H9 (cell line): ENCODE data around the gene RHOU. TPM values are rescaled to one million over a fixed set of nuclear protein-coding genes. Genes with fewer than 3 reads are reported as not detected.
A peak's percentile ranks its signal among the peaks of the same experiment; 100 is the strongest.

Experiments used
- DNase-seq: peaks from one replicate; pipeline ENCODE4 v3.0.0-alpha.2; 2017
- H2AFZ ChIP-seq: one replicate; pipeline ENCODE4 v1.6.1; 2013; ENCODE audit warnings: mild to moderate bottlenecking, low read length, control low read depth, moderate library complexity
- H2AK5ac ChIP-seq: 2 replicates; pipeline ENCODE4 v1.6.1; 2013; ENCODE audit warnings: low read length, control low read depth, mixed read lengths; ENCODE audit not compliant: insufficient read length
- H2BK120ac ChIP-seq: one replicate; pipeline ENCODE4 v1.6.1; 2013; ENCODE audit warnings: low read depth, mild to moderate bottlenecking, low read length, control low read depth, inconsistent platforms; ENCODE audit not compliant: poor library complexity, severe bottlenecking
- H2BK12ac ChIP-seq: 2 replicates; pipeline ENCODE4 v1.6.1; 2013; ENCODE audit warnings: low read length, control low read depth, mixed read lengths, low read depth; ENCODE audit not compliant: insufficient read length
- H2BK15ac ChIP-seq: 2 replicates; pipeline ENCODE4 v1.6.1; 2013; ENCODE audit warnings: low read depth, low read length, control low read depth
- H2BK20ac ChIP-seq: one replicate; pipeline ENCODE4 v1.6.1; 2013; ENCODE audit warnings: low read depth, mild to moderate bottlenecking, low read length, control low read depth, inconsistent platforms; ENCODE audit not compliant: poor library complexity, severe bottlenecking
- H2BK5ac ChIP-seq: 2 replicates; pipeline ENCODE4 v1.6.1; 2013; ENCODE audit warnings: low read length, control low read depth, mixed read lengths; ENCODE audit not compliant: insufficient read length
- H3K14ac ChIP-seq: 2 replicates; pipeline ENCODE4 v1.6.1; 2013; ENCODE audit warnings: low read length, control low read depth; ENCODE audit not compliant: insufficient read depth
- H3K18ac ChIP-seq: 2 replicates; pipeline ENCODE4 v1.6.1; 2013; ENCODE audit warnings: low read depth, mild to moderate bottlenecking, mixed read lengths, low read length, control low read depth; ENCODE audit not compliant: insufficient read length
- H3K23ac ChIP-seq: 2 replicates; pipeline ENCODE4 v1.6.1; 2013; ENCODE audit warnings: low read length, control low read depth, mixed read lengths, low read depth; ENCODE audit not compliant: insufficient read length
- H3K23me2 ChIP-seq: 2 replicates; pipeline ENCODE4 v1.6.1; 2013; ENCODE audit warnings: low read depth, mild to moderate bottlenecking, mixed read lengths, low read length, control low read depth; ENCODE audit not compliant: insufficient read length, poor library complexity, severe bottlenecking
- H3K27ac ChIP-seq: 2 replicates; pipeline ENCODE4 v1.5.1; 2013; ENCODE audit warnings: low read length, control low read depth, mixed read lengths, low read depth; ENCODE audit not compliant: insufficient read length
- H3K27me3 ChIP-seq: 2 replicates; pipeline ENCODE4 v1.6.1; 2013; ENCODE audit warnings: low read length, control low read depth, inconsistent platforms; ENCODE audit not compliant: insufficient read depth
- H3K4ac ChIP-seq: 2 replicates; pipeline ENCODE4 v1.6.1; 2013; ENCODE audit warnings: low read depth, mild to moderate bottlenecking, control low read depth, inconsistent platforms, low read length, moderate library complexity
- H3K4me1 ChIP-seq: 2 replicates; pipeline ENCODE4 v1.6.1; 2013; ENCODE audit warnings: low read length, control low read depth, inconsistent platforms; ENCODE audit not compliant: insufficient read depth
- H3K4me2 ChIP-seq: 2 replicates; pipeline ENCODE4 v1.6.1; 2013; ENCODE audit warnings: low read length, control low read depth, mixed read lengths; ENCODE audit not compliant: insufficient read length, insufficient read depth
- H3K56ac ChIP-seq: 2 replicates; pipeline ENCODE4 v1.6.1; 2013; ENCODE audit warnings: low read depth, mild to moderate bottlenecking, mixed read lengths, low read length, control low read depth; ENCODE audit not compliant: insufficient read length
- H3K79me1 ChIP-seq: 2 replicates; pipeline ENCODE4 v1.6.1; 2013; ENCODE audit warnings: low read depth, mild to moderate bottlenecking, moderate library complexity, low read length, control low read depth, inconsistent platforms; ENCODE audit not compliant: insufficient read depth, poor library complexity, severe bottlenecking
- H3K79me2 ChIP-seq: 2 replicates; pipeline ENCODE4 v1.6.1; 2013; ENCODE audit warnings: low read length, control low read depth, inconsistent platforms; ENCODE audit not compliant: insufficient read depth
- H3K9ac ChIP-seq: 2 replicates; pipeline ENCODE4 v1.6.1; 2013; ENCODE audit warnings: low read length, control low read depth, mixed read lengths; ENCODE audit not compliant: insufficient read length; ENCODE audit errors: extremely low read depth
- H3K9me3 ChIP-seq: one replicate; pipeline ENCODE4 v1.6.1; 2013; ENCODE audit warnings: low read depth, low read length, inconsistent platforms; ENCODE audit not compliant: control insufficient read depth
- H3T11ph ChIP-seq: one replicate; pipeline ENCODE4 v1.6.1; 2013; ENCODE audit warnings: mild to moderate bottlenecking, low read length, control low read depth, inconsistent platforms
- H4K20me1 ChIP-seq: one replicate; pipeline ENCODE4 v1.6.1; 2013; ENCODE audit not compliant: control insufficient read depth, insufficient read length, insufficient read depth
- H4K5ac ChIP-seq: 2 replicates; pipeline ENCODE4 v1.6.1; 2013; ENCODE audit warnings: low read depth, mild to moderate bottlenecking, mixed read lengths, low read length, control low read depth; ENCODE audit not compliant: insufficient read length
- H4K8ac ChIP-seq: replicated peaks from 2 replicates; pipeline ENCODE4 v1.6.1; 2013; ENCODE audit warnings: low read length, control low read depth, mixed read lengths, low read depth; ENCODE audit not compliant: insufficient read length
- H4K91ac ChIP-seq: 2 replicates; pipeline ENCODE4 v1.6.1; 2013; ENCODE audit warnings: low read depth, mild to moderate bottlenecking, moderate library complexity, mixed read lengths, low read length, control low read depth; ENCODE audit not compliant: insufficient read length
- H3K27ac Mint-ChIP-seq, 3 experiments: 2 replicates in 2 of 3; 3 replicates in 1 of 3; pipeline ENCODE4 v1.8.0; 2020 to 2021; ENCODE audit warnings: mixed read lengths in 3 of 3, mild to moderate bottlenecking in 1 of 3, moderate library complexity in 1 of 3
- H3K27me3 Mint-ChIP-seq: 2 replicates; pipeline ENCODE4 v1.8.0; 2021; ENCODE audit warnings: low read depth, mild to moderate bottlenecking, moderate library complexity, mixed read lengths
- H3K36me3 Mint-ChIP-seq, 3 experiments: 2 replicates in 2 of 3; 3 replicates in 1 of 3; pipeline ENCODE4 v1.8.0; 2020 to 2021; ENCODE audit warnings: low read depth in 3 of 3, mixed read lengths in 3 of 3; ENCODE audit not compliant: insufficient read depth in 1 of 3
- H3K4me1 Mint-ChIP-seq, 2 experiments: 2 replicates each; pipeline ENCODE4 v1.8.0; 2020; ENCODE audit warnings: mixed read lengths in 2 of 2
- H3K4me3 Mint-ChIP-seq, 2 experiments: 2 replicates in 1 of 2; 3 replicates in 1 of 2; pipeline ENCODE4 v1.8.0; 2020 to 2021; ENCODE audit warnings: mild to moderate bottlenecking in 2 of 2, mixed read lengths in 2 of 2, moderate library complexity in 1 of 2
- H3K9me3 Mint-ChIP-seq, 2 experiments: 2 replicates in 1 of 2; 3 replicates in 1 of 2; pipeline ENCODE4 v1.8.0; 2020; ENCODE audit warnings: mild to moderate bottlenecking in 2 of 2, mixed read lengths in 2 of 2, moderate library complexity in 1 of 2
- WGBS: extraction: QIAGEN DNeasy Blood & Tissue Kit; methylation state at CpG from one replicate; pipeline ENCODE4 v1.1.7; 2013; ENCODE audit warnings: missing lambda C conversion rate, low lambda C conversion rate, mixed read lengths; ENCODE audit not compliant: insufficient read length; ENCODE audit errors: extremely low coverage; 5-methylcytosine and 5-hydroxymethylcytosine counted together
- total RNA-seq: library from RNA; stranded (reverse); gene quantifications from 2 replicates; pipeline ENCODE4 v1.2.1, GENCODE V29; 2021
- TF ChIP-seq, protein P1 (sequence below): fragments of 200-600 bp; sonication (generic); conservative IDR thresholded peaks from 3 replicates; pipeline ENCODE4 v1.8.0; 2021; ENCODE audit warnings: antibody characterized with exemption, mild to moderate bottlenecking

The RHOU gene
- total RNA-seq, 1 experiment from 2014 or later: 3.9 TPM

DNA sequence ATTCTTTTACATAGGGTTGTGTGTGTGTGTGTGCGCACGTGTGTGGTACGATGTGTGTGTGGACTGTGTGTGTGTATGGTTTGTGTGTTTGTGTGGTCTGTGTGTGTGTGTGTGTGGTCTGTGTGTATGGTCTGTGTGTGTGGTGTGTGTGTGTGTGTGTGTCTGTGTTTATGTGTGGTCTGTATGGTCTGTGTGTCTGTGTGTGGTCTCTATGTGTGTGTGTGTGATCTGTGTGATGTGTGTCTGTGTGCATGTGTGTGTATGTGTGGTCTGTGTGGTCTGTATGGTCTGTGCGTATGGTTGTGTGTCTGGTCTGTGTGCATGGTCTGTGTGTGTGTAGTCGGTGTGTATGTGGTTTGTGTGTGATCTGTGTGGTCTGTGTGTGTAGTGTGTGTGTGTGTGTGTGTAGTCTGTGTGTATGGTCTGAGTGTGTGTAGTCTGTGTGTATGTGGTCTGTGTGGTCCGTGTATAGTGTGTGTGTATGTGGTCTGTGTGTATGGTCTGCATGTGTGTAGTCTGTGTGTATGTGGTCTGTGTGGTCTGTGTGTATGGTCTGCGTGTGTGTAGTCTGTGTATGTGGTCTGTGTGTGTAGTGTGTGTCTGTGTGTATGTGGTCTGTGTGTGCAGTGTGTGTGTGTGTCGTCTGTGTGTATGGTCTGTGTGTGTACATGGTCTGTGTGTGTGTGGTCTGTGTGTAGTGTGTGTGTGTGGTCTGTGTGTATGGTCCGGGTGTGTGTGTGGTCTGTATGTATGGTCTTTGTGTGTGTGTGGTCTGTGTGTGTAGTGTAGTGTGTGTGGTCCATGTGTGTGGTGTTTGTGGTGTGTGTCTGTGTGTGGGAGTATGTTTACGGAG is 46.8 kb downstream of the RHOU start:
- TF ChIP-seq, protein P1, sequence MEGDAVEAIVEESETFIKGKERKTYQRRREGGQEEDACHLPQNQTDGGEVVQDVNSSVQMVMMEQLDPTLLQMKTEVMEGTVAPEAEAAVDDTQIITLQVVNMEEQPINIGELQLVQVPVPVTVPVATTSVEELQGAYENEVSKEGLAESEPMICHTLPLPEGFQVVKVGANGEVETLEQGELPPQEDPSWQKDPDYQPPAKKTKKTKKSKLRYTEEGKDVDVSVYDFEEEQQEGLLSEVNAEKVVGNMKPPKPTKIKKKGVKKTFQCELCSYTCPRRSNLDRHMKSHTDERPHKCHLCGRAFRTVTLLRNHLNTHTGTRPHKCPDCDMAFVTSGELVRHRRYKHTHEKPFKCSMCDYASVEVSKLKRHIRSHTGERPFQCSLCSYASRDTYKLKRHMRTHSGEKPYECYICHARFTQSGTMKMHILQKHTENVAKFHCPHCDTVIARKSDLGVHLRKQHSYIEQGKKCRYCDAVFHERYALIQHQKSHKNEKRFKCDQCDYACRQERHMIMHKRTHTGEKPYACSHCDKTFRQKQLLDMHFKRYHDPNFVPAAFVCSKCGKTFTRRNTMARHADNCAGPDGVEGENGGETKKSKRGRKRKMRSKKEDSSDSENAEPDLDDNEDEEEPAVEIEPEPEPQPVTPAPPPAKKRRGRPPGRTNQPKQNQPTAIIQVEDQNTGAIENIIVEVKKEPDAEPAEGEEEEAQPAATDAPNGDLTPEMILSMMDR: no peak
- Histone ChIP-seq H3K9me3 (no peaks in the 10 kb centered on the region), H3K9ac (no peak overlapping the region), H2BK120ac (no peak overlapping the region), H3K27me3 (no peaks in the 10 kb centered on the region), H3K79me1 (no peaks in the 10 kb centered on the region), H2BK20ac (no peak overlapping the region), H3K18ac (peak overlapping the region; percentile 3), H3K23ac (no peak overlapping the region), H3K4me2 (no peak overlapping the region), H3K23me2 (no peaks in the 10 kb centered on the region), H3K14ac (no peak overlapping the region), H2BK12ac (no peak overlapping the region), H3T11ph (no peak overlapping the region), H3K4me1 (no peaks in the 10 kb centered on the region), H2BK15ac (no peak overlapping the region), H2BK5ac (no peak overlapping the region), H2AK5ac (no peak overlapping the region), H4K20me1 (no peaks in the 10 kb centered on the region), H4K91ac (no peak overlapping the region), H2AFZ (no peak overlapping the region), H4K8ac (peak overlapping the region; percentile 16), H3K27ac (no peak overlapping the region), H3K4ac (no peak overlapping the region), H3K79me2 (no peaks in the 10 kb centered on the region), H4K5ac (peak overlapping the region; percentile 24), H3K56ac (no peak overlapping the region)
- no CpG with 5 or more reads among the region's 10 CpGs for WGBS
- no peaks in the 10 kb centered on the region; a peak in 1 of 5 replicates for H3K9me3 Mint-ChIP-seq
- DNase-seq: no peak
- no peaks in the 10 kb centered on the region for H3K4me1 Mint-ChIP-seq
- no peak overlapping the region for H3K4me3 Mint-ChIP-seq
- H3K36me3 Mint-ChIP-seq: no peaks in the 10 kb centered on the region; a peak in 1 of 7 replicates
- H3K27me3 Mint-ChIP-seq: peaks cover 7% of the 10 kb centered on the region
- H3K27ac Mint-ChIP-seq: no peak overlapping the region
